HepG2 (cell line): ENCODE results near the gene INPP5K. TPM values are rescaled to one million over a fixed set of nuclear protein-coding genes. Genes with fewer than 3 reads are reported as not detected.
A peak's percentile ranks its signal among the peaks of the same experiment; 100 is the strongest.

ENCODE experiments used
- ADNP ChIP-seq: sonication (generic); formaldehyde crosslinking; IDR thresholded peaks from 2 replicates; pipeline ENCODE4 v1.4.0; 2020; ENCODE audit warnings: missing genetic modification reagents
- FOXC1 ChIP-seq: sonication (generic); formaldehyde crosslinking; IDR thresholded peaks from 2 replicates; pipeline ENCODE4 v1.8.0; 2022; ENCODE audit warnings: mild to moderate bottlenecking, missing genetic modification reagents, borderline replicate concordance
- GATA4 ChIP-seq: sonication (generic); IDR thresholded peaks from 2 replicates; pipeline ENCODE4 v1.6.1; 2016; ENCODE audit warnings: antibody characterized with exemption, low read depth, borderline replicate concordance
- KDM2A ChIP-seq: sonication (generic); formaldehyde crosslinking; IDR thresholded peaks from 2 replicates; pipeline ENCODE4 v1.4.0; 2020; ENCODE audit warnings: low read depth, missing genetic modification reagents, borderline replicate concordance
- KDM4B ChIP-seq: sonication (generic); formaldehyde crosslinking; IDR thresholded peaks from 2 replicates; pipeline ENCODE4 v1.4.0; 2020; ENCODE audit warnings: missing genetic modification reagents
- MTA3 ChIP-seq: sonication (generic); formaldehyde crosslinking; IDR thresholded peaks from 2 replicates; pipeline ENCODE4 v1.4.0; 2020; ENCODE audit warnings: missing genetic modification reagents
- MXD1 ChIP-seq: sonication (generic); formaldehyde crosslinking; IDR thresholded peaks from 2 replicates; pipeline ENCODE4 v1.4.0; 2020; ENCODE audit warnings: mild to moderate bottlenecking, missing genetic modification reagents
- NR3C1 ChIP-seq: sonication (generic); formaldehyde crosslinking; IDR thresholded peaks from 2 replicates; pipeline ENCODE4 v1.4.0; 2020; ENCODE audit warnings: missing genetic modification reagents
- RFXANK ChIP-seq: IDR thresholded peaks from 2 replicates; pipeline ENCODE4 v1.6.1; 2016
- TOE1 ChIP-seq: sonication (generic); formaldehyde crosslinking; IDR thresholded peaks from 2 replicates; pipeline ENCODE4 v1.4.0; 2020; ENCODE audit warnings: mild to moderate bottlenecking, missing genetic modification reagents
- WIZ ChIP-seq: sonication (generic); formaldehyde crosslinking; IDR thresholded peaks from 2 replicates; pipeline ENCODE4 v1.5.1; 2020; ENCODE audit warnings: mild to moderate bottlenecking, missing genetic modification reagents
- ZNF317 ChIP-seq: sonication (generic); formaldehyde crosslinking; IDR thresholded peaks from 2 replicates; pipeline ENCODE4 v1.5.0; 2020; ENCODE audit warnings: mild to moderate bottlenecking, missing genetic modification reagents
- ZNF430 ChIP-seq: sonication (generic); formaldehyde crosslinking; IDR thresholded peaks from 2 replicates; pipeline ENCODE4 v1.9.0; 2021; ENCODE audit warnings: mild to moderate bottlenecking, missing genetic modification reagents
- ZNF451 ChIP-seq: sonication (generic); formaldehyde crosslinking; IDR thresholded peaks from 2 replicates; pipeline ENCODE4 v1.5.0; 2020; ENCODE audit warnings: mild to moderate bottlenecking, missing genetic modification reagents
- ZNF510 ChIP-seq: sonication (generic); formaldehyde crosslinking; IDR thresholded peaks from 2 replicates; pipeline ENCODE4 v1.4.0; 2020; ENCODE audit warnings: low read depth, mild to moderate bottlenecking, missing genetic modification reagents
- ZNF614 ChIP-seq: IDR thresholded peaks from 2 replicates; pipeline ENCODE4 v1.6.1; 2018; ENCODE audit warnings: missing biosample characterization, missing genetic modification reagents, inconsistent platforms, borderline replicate concordance
- ZUFSP ChIP-seq: sonication (generic); formaldehyde crosslinking; IDR thresholded peaks from 2 replicates; pipeline ENCODE4 v1.9.0; 2021; ENCODE audit warnings: missing genetic modification reagents, mild to moderate bottlenecking, borderline replicate concordance
- polyA plus RNA-seq, 8 experiments: library from polyadenylated mRNA; depleted of rRNA in 3 of 8; stranded (reverse) in 7 of 8; unstranded in 1 of 8; fragments of >200 nt; fragmentation: Illumina TruSeq in 4 of 8; extraction: Trizol in 4 of 8; gene quantifications; 2 replicates each; pipeline versions ENCODE4 v1.2.1 to v1.2.3, GENCODE V29; 2011 to 2016; ENCODE audit warnings: low read depth in 4 of 8, missing spikeins in 1 of 8, mixed read lengths in 1 of 8; ENCODE audit not compliant: insufficient read depth in 1 of 8
- total RNA-seq, 5 experiments: library from RNA; depleted of rRNA; stranded (reverse); fragments of >200 nt; fragmentation: Illumina TruSeq; extraction: Trizol; gene quantifications; 2 replicates each; pipeline ENCODE4 v1.2.3, GENCODE V29; 2016; ENCODE audit warnings: low read depth in 1 of 5
- TF ChIP-seq, protein P1 (sequence below), 2 experiments: sonication (generic) in 1 of 2; formaldehyde crosslinking in 1 of 2; IDR thresholded peaks; 2 replicates each; pipeline versions ENCODE4 v1.6.1 to v1.9.0; 2014 to 2022; ENCODE audit warnings: antibody characterized with exemption in 1 of 2, borderline replicate concordance in 1 of 2, inconsistent platforms in 1 of 2, low read depth in 1 of 2, missing genetic modification reagents in 1 of 2
- TF ChIP-seq, protein P2 (sequence below): sonication (generic); formaldehyde crosslinking; IDR thresholded peaks from 2 replicates; pipeline ENCODE4 v1.4.0; 2020; ENCODE audit warnings: missing genetic modification reagents; ENCODE audit errors: not compliant biosample characterization

INPP5K gene
- total and polyA plus RNA-seq, 2 of the 13 experiments (the other 11 are each of a cell fraction or from before 2014, with no cell fraction given), result 4.8 to 9.6 TPM

DNA sequence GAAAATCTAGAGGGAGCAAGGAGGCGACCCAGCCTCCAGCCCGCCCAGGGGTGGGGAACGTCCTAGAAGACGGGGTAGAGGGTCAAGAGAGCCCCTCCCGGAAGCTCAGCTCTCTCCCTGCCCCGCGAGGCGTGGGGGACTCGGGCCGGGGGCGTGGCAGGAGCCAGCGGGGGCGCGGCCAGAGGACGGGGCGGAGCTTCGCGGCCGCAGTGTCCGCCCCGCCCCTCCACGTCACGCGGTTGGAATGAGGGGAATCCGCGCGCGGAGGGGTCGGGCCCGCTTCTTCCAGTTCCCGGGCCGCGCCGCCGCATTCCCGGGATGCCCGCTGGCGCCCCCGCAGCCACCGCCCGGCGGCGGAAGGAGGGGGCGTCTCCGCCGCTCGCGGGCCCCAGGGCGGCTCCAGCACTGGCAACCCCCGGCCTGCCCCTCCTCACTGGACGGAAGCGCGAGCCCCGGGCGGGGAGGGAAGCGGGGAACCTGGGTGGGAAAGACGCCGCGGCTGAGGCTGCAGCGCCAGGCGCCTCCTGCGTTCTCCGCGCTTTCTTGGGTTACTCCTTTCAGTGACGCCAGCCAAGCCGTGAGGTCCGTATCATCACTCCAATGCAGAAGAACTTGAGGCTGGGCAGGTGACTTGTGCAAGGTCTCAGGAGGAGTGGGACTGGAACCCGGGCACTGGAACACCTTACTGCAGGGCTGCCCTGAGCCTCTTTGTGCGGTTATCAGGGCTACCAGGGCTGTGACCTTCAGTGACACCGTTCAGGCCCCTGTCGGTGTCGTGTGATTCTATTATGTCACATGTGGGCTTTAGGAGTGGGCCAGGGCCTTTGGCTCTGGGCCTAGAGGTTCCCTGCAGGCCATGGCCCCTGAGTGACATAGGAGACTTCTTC is 28.2 kb downstream of the INPP5K start (continued):
- TF ChIP-seq, protein P1, sequence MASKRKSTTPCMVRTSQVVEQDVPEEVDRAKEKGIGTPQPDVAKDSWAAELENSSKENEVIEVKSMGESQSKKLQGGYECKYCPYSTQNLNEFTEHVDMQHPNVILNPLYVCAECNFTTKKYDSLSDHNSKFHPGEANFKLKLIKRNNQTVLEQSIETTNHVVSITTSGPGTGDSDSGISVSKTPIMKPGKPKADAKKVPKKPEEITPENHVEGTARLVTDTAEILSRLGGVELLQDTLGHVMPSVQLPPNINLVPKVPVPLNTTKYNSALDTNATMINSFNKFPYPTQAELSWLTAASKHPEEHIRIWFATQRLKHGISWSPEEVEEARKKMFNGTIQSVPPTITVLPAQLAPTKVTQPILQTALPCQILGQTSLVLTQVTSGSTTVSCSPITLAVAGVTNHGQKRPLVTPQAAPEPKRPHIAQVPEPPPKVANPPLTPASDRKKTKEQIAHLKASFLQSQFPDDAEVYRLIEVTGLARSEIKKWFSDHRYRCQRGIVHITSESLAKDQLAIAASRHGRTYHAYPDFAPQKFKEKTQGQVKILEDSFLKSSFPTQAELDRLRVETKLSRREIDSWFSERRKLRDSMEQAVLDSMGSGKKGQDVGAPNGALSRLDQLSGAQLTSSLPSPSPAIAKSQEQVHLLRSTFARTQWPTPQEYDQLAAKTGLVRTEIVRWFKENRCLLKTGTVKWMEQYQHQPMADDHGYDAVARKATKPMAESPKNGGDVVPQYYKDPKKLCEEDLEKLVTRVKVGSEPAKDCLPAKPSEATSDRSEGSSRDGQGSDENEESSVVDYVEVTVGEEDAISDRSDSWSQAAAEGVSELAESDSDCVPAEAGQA (IDR thresholded peaks at IDR 0.05; ENCODE audit: low read depth), result no peak
- TF ChIP-seq, protein P1 (CRISPR knock-in tag; IDR thresholded peaks at IDR 0.05; ENCODE audit: borderline replicate concordance), result no peak
- TF ChIP-seq ZNF430 (no peak), FOXC1 (CRISPR knock-in tag) (0 out of 2 replicates have a peak, but pooled peaks have one; percentile 31), TOE1 (CRISPR knock-in tag) (no peak), ZNF510 (CRISPR knock-in tag) (no peak), NR3C1 (no peak), RFXANK (CRISPR knock-in tag) (no peak), ZNF614 (0 out of 2 replicates have a peak, but pooled peaks have one; percentile 6), KDM2A (CRISPR knock-in tag) (peak; percentile 52; the same call in 1 of the 2 replicates), KDM4B (CRISPR knock-in tag) (no peak), ZNF317 (CRISPR knock-in tag) (no peak), ZNF451 (CRISPR knock-in tag) (peak; percentile 81; the same call in 1 of the 2 replicates), ADNP (CRISPR knock-in tag) (no peak), GATA4 (no peak), MXD1 (no peak), MTA3 (CRISPR knock-in tag) (no peak), WIZ (CRISPR knock-in tag) (no peak), ZUFSP (CRISPR knock-in tag) (no peak)
- TF ChIP-seq, protein P2, sequence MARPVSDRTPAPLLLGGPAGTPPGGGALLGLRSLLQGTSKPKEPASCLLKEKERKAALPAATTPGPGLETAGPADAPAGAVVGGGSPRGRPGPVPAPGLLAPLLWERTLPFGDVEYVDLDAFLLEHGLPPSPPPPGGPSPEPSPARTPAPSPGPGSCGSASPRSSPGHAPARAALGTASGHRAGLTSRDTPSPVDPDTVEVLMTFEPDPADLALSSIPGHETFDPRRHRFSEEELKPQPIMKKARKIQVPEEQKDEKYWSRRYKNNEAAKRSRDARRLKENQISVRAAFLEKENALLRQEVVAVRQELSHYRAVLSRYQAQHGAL (CRISPR knock-in tag), result no peak
